Measurements from ENCODE around the gene EVX2.

Gene EVX2

GRCh38 chr2:176067589-176068418 lies 16.0 kb downstream of the EVX2 start:
- no peak overlapping the region for H3K4me3 ChIP-seq (ENCODE audit: low read depth, low read length)
- no peak for TF ChIP-seq CTCF (IDR thresholded peaks at IDR 0.05; ENCODE audit: low read depth, low read length, missing control alignments)
- in situ Hi-C loops (cut with HindIII; ENCODE audit: low sequenced_read_pairs) = loop anchor here (25.0 kb wide), 1 partner anchor 381 kb away; no protein-coding TSS in a partner anchor
- DNase-seq (ENCODE audit: low read depth) = no peak

GRCh38 chr2:176066645-176067588 lies 16.8 kb downstream of the EVX2 start:
- no peak for DNase-seq (ENCODE audit: low read depth)
- in situ Hi-C loops (cut with HindIII; ENCODE audit: low sequenced_read_pairs) = loop anchor here (25.0 kb wide), 1 partner anchor 380 kb away; no protein-coding TSS in a partner anchor
- no peak for TF ChIP-seq CTCF (IDR thresholded peaks at IDR 0.05; ENCODE audit: low read depth, low read length, missing control alignments)
- H3K4me3 ChIP-seq (ENCODE audit: low read depth, low read length) = no peak overlapping the region

- in situ Hi-C loops (cut with HindIII; ENCODE audit: low sequenced_read_pairs) = loop anchor here (25.0 kb wide), 1 partner anchor 377 kb away; no protein-coding TSS in a partner anchor
- no peak overlapping the region for H3K4me3 ChIP-seq (ENCODE audit: low read depth, low read length)
- no peak for DNase-seq (ENCODE audit: low read depth)
- no peak for TF ChIP-seq CTCF (IDR thresholded peaks at IDR 0.05; ENCODE audit: low read depth, low read length, missing control alignments)
Observed at GRCh38 chr2:176063958-176064357, 19.8 kb downstream of the EVX2 start.

- no peak for TF ChIP-seq CTCF (IDR thresholded peaks at IDR 0.05; ENCODE audit: low read depth, low read length, missing control alignments)
- no peak for DNase-seq (ENCODE audit: low read depth)
- H3K4me3 ChIP-seq (ENCODE audit: low read depth, low read length) = no peak overlapping the region
- in situ Hi-C loops (cut with HindIII; ENCODE audit: low sequenced_read_pairs) = loop anchor here (25.0 kb wide), 1 partner anchor 369 kb away; no protein-coding TSS in a partner anchor
Observed at GRCh38 chr2:176056406-176056805, 27.4 kb downstream of the EVX2 start.

GRCh38 chr2:176039375-176039774 lies 44.4 kb downstream of the EVX2 start:
- in situ Hi-C loops (cut with HindIII; ENCODE audit: low sequenced_read_pairs) = no loop called here
- no peak overlapping the region for H3K4me3 ChIP-seq (ENCODE audit: low read depth, low read length)
- no peak for TF ChIP-seq CTCF (IDR thresholded peaks at IDR 0.05; ENCODE audit: low read depth, low read length, missing control alignments)
- no peak for DNase-seq (ENCODE audit: low read depth)

GRCh38 chr2:176038694-176039093 lies 45.1 kb downstream of the EVX2 start:
- TF ChIP-seq CTCF (IDR thresholded peaks at IDR 0.05; ENCODE audit: low read depth, low read length, missing control alignments) = no peak
- no peak for DNase-seq (ENCODE audit: low read depth)
- in situ Hi-C loops (cut with HindIII; ENCODE audit: low sequenced_read_pairs) = no loop called here
- H3K4me3 ChIP-seq (ENCODE audit: low read depth, low read length) = no peak overlapping the region
